Neural progenitor cell (in vitro differentiated cells): ENCODE results near the gene AIF1L. TPM values are rescaled to one million over a fixed set of nuclear protein-coding genes. Genes with fewer than 3 reads are reported as not detected.

ENCODE experiments used
- DNase-seq: peaks from one replicate; pipeline ENCODE4 v3.0.0-alpha.2; 2016; ENCODE audit warnings: low spot score
- H2AFZ ChIP-seq: fragments of 200-600 bp; sonication (generic); replicated peaks from 2 replicates; pipeline ENCODE4 v1.6.1; 2016; ENCODE audit warnings: antibody characterized with exemption
- H3F3A ChIP-seq: fragments of 200-600 bp; sonication (generic); 2 replicates; pipeline ENCODE4 v1.6.1; 2016; ENCODE audit warnings: antibody characterized with exemption, low read depth
- H3K27ac ChIP-seq: fragments of 200-600 bp; sonication (generic); 2 replicates; pipeline ENCODE4 v1.5.1; 2016; ENCODE audit warnings: mild to moderate bottlenecking
- H3K27me3 ChIP-seq: fragments of 200-600 bp; sonication (generic); 2 replicates; pipeline ENCODE4 v1.6.1; 2016; ENCODE audit warnings: mild to moderate bottlenecking, moderate library complexity
- H3K36me3 ChIP-seq: fragments of 200-600 bp; sonication (generic); 2 replicates; pipeline ENCODE4 v1.5.1; 2016
- H3K4me1 ChIP-seq: fragments of 200-600 bp; sonication (generic); 2 replicates; pipeline ENCODE4 v1.6.1; 2016; ENCODE audit warnings: mixed run types
- H3K4me2 ChIP-seq: fragments of 200-600 bp; sonication (generic); 2 replicates; pipeline ENCODE4 v1.6.1; 2016
- H3K4me3 ChIP-seq: fragments of 200-600 bp; sonication (generic); 2 replicates; pipeline ENCODE4 v1.5.1; 2016
- H3K79me2 ChIP-seq: fragments of 200-600 bp; sonication (generic); 2 replicates; pipeline ENCODE4 v1.6.1; 2016; ENCODE audit warnings: low read depth
- H3K9ac ChIP-seq: fragments of 200-600 bp; sonication (generic); 2 replicates; pipeline ENCODE4 v1.6.1; 2016
- H3K9me3 ChIP-seq: fragments of 200-600 bp; sonication (generic); 2 replicates; pipeline ENCODE4 v1.5.1; 2016; ENCODE audit warnings: low read depth
- H4K20me1 ChIP-seq: fragments of 200-600 bp; sonication (generic); 2 replicates; pipeline ENCODE4 v1.6.1; 2016; ENCODE audit warnings: low read depth
- H3K27ac Mint-ChIP-seq: 3 replicates; pipeline ENCODE4 v1.8.0; 2021; ENCODE audit warnings: mixed read lengths
- H3K27me3 Mint-ChIP-seq: 2 replicates; pipeline ENCODE4 v1.8.0; 2022; ENCODE audit warnings: low read depth, mild to moderate bottlenecking, inconsistent platforms, moderate library complexity, mixed read lengths; ENCODE audit not compliant: insufficient read depth
- H3K36me3 Mint-ChIP-seq: 3 replicates; pipeline ENCODE4 v1.8.0; 2021; ENCODE audit warnings: mixed read lengths
- H3K4me1 Mint-ChIP-seq: 3 replicates; pipeline ENCODE4 v1.8.0; 2021; ENCODE audit warnings: mixed read lengths
- H3K4me3 Mint-ChIP-seq: 3 replicates; pipeline ENCODE4 v1.8.0; 2021; ENCODE audit warnings: mild to moderate bottlenecking, moderate library complexity, mixed read lengths
- H3K9me3 Mint-ChIP-seq: 3 replicates; pipeline ENCODE4 v1.8.0; 2020; ENCODE audit warnings: mixed read lengths
- CTCF ChIP-seq: fragments of 200-600 bp; sonication (generic); IDR thresholded peaks from 2 replicates; pipeline ENCODE4 v1.5.1; 2017; ENCODE audit warnings: antibody characterized with exemption, mild to moderate bottlenecking
- EZH2 ChIP-seq: fragments of 200-600 bp; sonication (generic); IDR thresholded peaks from 2 replicates; pipeline ENCODE4 v1.6.1; 2017; ENCODE audit warnings: antibody characterized with exemption, mild to moderate bottlenecking, moderate library complexity
- EZH2phosphoT487 ChIP-seq: fragments of 200-600 bp; sonication (generic); IDR thresholded peaks from 2 replicates; pipeline ENCODE4 v1.6.1; 2017; ENCODE audit warnings: antibody characterized with exemption
- total RNA-seq: library from RNA; depleted of rRNA; stranded (reverse); fragments of >200 nt; gene quantifications from 2 replicates; pipeline ENCODE4 v1.2.3, GENCODE V29; 2015; ENCODE audit warnings: low replicate concordance

The AIF1L gene
- total RNA-seq, 1 donor from 2014 or later = 69.0 TPM

- TF ChIP-seq CTCF (no peak), EZH2 (no peak), EZH2phosphoT487 (no peak)
- Mint-ChIP-seq H3K36me3 (peaks cover 16% of the 10 kb centered on the region), H3K9me3 (no peaks in the 10 kb centered on the region), H3K4me1 (no peaks in the 10 kb centered on the region), H3K27me3 (no peaks in the 10 kb centered on the region), H3K27ac (no peak overlapping the region), H3K4me3 (no peak overlapping the region)
- Histone ChIP-seq H3K4me2 (no peak overlapping the region), H3K4me3 (no peak overlapping the region), H2AFZ (no peak overlapping the region), H3K9me3 (no peaks in the 10 kb centered on the region), H3K27ac (no peak overlapping the region), H3K4me1 (no peaks in the 10 kb centered on the region), H3K27me3 (no peaks in the 10 kb centered on the region), H3K36me3 (peaks cover 34% of the 10 kb centered on the region), H3F3A (no peaks in the 10 kb centered on the region), H3K79me2 (no peaks in the 10 kb centered on the region), H4K20me1 (no peaks in the 10 kb centered on the region), H3K9ac (no peak overlapping the region)
- no peak for DNase-seq
These were observed 65.3 kb downstream of the AIF1L start for GRCh38 chr9:131161585-131161984.

DNA sequence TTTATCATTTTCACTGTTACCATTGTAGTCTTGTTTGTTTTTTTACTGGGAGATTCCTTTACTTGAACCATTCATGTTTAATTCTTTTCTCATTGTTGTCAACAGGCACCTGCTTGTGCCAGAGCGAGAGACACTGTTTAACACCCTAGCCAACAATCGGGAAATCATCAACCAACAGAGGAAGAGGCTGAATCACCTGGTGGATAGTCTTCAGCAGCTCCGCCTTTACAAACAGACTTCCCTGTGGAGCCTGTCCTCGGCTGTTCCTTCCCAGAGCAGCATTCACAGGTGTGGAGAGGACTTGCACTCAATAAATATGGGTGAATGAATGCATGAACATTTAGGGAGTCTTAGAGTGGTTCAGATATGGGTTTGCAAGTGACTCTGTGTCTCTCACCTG lies 66.6 kb downstream of the AIF1L start:
- no peaks in the 10 kb centered on the region for H3K9me3 Mint-ChIP-seq
- Histone ChIP-seq H3K79me2 (peaks cover 2% of the 10 kb centered on the region), H4K20me1 (no peaks in the 10 kb centered on the region), H3K9ac (no peak overlapping the region), H3K27ac (no peak overlapping the region), H3F3A (peaks cover 4% of the 10 kb centered on the region), H3K9me3 (no peaks in the 10 kb centered on the region), H3K4me3 (no peak overlapping the region), H3K27me3 (no peaks in the 10 kb centered on the region), H3K4me1 (no peaks in the 10 kb centered on the region), H2AFZ (no peak overlapping the region), H3K36me3 (peaks cover 34% of the 10 kb centered on the region), H3K4me2 (no peak overlapping the region)
- no peak overlapping the region for H3K27ac Mint-ChIP-seq
- DNase-seq = no peak
- H3K27me3 Mint-ChIP-seq = no peaks in the 10 kb centered on the region
- TF ChIP-seq EZH2phosphoT487 (no peak), EZH2 (no peak), CTCF (no peak)
- H3K4me3 Mint-ChIP-seq = no peak overlapping the region
- peaks cover 12% of the 10 kb centered on the region for H3K36me3 Mint-ChIP-seq
- H3K4me1 Mint-ChIP-seq = no peaks in the 10 kb centered on the region

- H3K4me3 Mint-ChIP-seq = no peak overlapping the region
- no peaks in the 10 kb centered on the region for H3K9me3 ChIP-seq
- no peak overlapping the region for H3K4me3 ChIP-seq
- H2AFZ ChIP-seq = no peak overlapping the region
- peaks cover 16% of the 10 kb centered on the region for H3K36me3 Mint-ChIP-seq
- H3K4me2 ChIP-seq = no peak overlapping the region
- H3K27ac ChIP-seq = no peak overlapping the region
- no peaks in the 10 kb centered on the region for H3K27me3 Mint-ChIP-seq
- H3F3A ChIP-seq = peaks cover 6% of the 10 kb centered on the region
- no peaks in the 10 kb centered on the region for H3K4me1 Mint-ChIP-seq
- DNase-seq = no peak
- H3K36me3 ChIP-seq = peaks cover 24% of the 10 kb centered on the region
- TF ChIP-seq CTCF (no peak), EZH2phosphoT487 (no peak), EZH2 (no peak)
- H4K20me1 ChIP-seq = peaks cover 6% of the 10 kb centered on the region
- no peaks in the 10 kb centered on the region for H3K9me3 Mint-ChIP-seq
- no peaks in the 10 kb centered on the region for H3K4me1 ChIP-seq
- H3K9ac ChIP-seq = no peak overlapping the region
- peaks cover 14% of the 10 kb centered on the region for H3K79me2 ChIP-seq
- H3K27me3 ChIP-seq = no peaks in the 10 kb centered on the region
- no peak overlapping the region for H3K27ac Mint-ChIP-seq
These were observed 69.2 kb downstream of the AIF1L start for GRCh38 chr9:131165523-131165922.
